AG04449 (cell line): Measurements from ENCODE around the gene AANAT.

ENCODE experiments used
- CTCF ChIA-PET: fragments of 350-600 bp; formaldehyde crosslinking; extraction: SDS; loops from one replicate; lab custom pipeline; 2021; ENCODE audit warnings: antibody characterized with exemption; lab: Yijun Ruan, JAX
- POLR2A ChIA-PET: fragments of 400-600, 350-600 bp; formaldehyde crosslinking; extraction: SDS; loops from one replicate; lab custom pipeline; 2020; ENCODE audit warnings: antibody characterized with exemption, inconsistent platforms; lab: Yijun Ruan, JAX
- DNase-seq: peaks from one replicate; pipeline ENCODE4 v3.0.0-alpha.2; 2010; ENCODE audit warnings: low read depth, low spot score
- H3K4me3 ChIP-seq: 2 replicates; pipeline ENCODE4 v1.5.1; 2011; ENCODE audit warnings: low read depth, mild to moderate bottlenecking, control low read depth, low read length
- TF ChIP-seq, protein P1 (sequence below): IDR thresholded peaks from one replicate; pipeline ENCODE4 v1.5.1; 2011; ENCODE audit warnings: mild to moderate bottlenecking, moderate library complexity, low read length, control low read depth, inconsistent platforms; ENCODE audit not compliant: insufficient read depth; ENCODE audit errors: missing control alignments

AANAT gene

DNA sequence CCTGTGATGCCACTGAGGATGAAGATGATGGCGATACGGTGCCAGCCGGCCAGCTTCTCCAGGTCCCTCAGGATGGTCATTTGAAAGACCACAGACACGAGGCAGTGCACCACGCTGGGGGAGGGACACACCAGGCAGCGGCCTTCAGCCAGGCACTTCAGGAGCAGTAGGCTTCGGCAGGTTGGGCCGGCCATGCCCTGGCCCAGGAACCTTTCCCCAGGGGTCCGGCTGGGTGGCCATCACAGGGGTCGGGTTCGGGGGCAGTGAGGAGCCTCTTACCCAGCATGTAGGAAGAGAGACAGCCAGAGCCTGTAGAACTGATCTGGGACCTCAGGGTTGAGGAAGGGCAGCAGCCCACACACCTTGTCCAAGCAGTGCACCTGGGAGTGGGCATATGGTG, 5.3 kb downstream of the AANAT start:
- ChIA-PET POLR2A (no interaction called here), CTCF (interaction anchor here (34.4 kb wide), 1 partner anchor 26 kb away, joined by 1209 read pairs; the partner anchor contains the start of gene RHBDF2)
- DNase-seq = no peak
- TF ChIP-seq, protein P1, sequence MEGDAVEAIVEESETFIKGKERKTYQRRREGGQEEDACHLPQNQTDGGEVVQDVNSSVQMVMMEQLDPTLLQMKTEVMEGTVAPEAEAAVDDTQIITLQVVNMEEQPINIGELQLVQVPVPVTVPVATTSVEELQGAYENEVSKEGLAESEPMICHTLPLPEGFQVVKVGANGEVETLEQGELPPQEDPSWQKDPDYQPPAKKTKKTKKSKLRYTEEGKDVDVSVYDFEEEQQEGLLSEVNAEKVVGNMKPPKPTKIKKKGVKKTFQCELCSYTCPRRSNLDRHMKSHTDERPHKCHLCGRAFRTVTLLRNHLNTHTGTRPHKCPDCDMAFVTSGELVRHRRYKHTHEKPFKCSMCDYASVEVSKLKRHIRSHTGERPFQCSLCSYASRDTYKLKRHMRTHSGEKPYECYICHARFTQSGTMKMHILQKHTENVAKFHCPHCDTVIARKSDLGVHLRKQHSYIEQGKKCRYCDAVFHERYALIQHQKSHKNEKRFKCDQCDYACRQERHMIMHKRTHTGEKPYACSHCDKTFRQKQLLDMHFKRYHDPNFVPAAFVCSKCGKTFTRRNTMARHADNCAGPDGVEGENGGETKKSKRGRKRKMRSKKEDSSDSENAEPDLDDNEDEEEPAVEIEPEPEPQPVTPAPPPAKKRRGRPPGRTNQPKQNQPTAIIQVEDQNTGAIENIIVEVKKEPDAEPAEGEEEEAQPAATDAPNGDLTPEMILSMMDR = no peak
- H3K4me3 ChIP-seq = no peak overlapping the region

- CTCF ChIA-PET = interaction anchor here (2.2 to 34.4 kb wide), 2 partner anchors 9 to 25 kb away, joined by 5 to 1209 read pairs; partner anchors contain the start of gene RHBDF2
- TF ChIP-seq, protein P1 = peak; percentile 38
- DNase-seq = no peak
- no peak overlapping the region for H3K4me3 ChIP-seq
- POLR2A ChIA-PET = no interaction called here
These were observed 6.2 kb downstream of the AANAT start for GRCh38 chr17:76473541-76473985.

GRCh38 chr17:76474238-76474637, 6.8 kb downstream of the AANAT start:
- TF ChIP-seq, protein P1 = no peak
- POLR2A ChIA-PET = no interaction called here
- CTCF ChIA-PET = interaction anchor here (1.9 to 34.4 kb wide), 3 partner anchors 8 to 24 kb away, joined by 5 to 1209 read pairs (median 18); partner anchors contain the start of genes AANAT and RHBDF2
- no peak overlapping the region for H3K4me3 ChIP-seq
- no peak for DNase-seq

- CTCF ChIA-PET = interaction anchor here (1.1 to 34.4 kb wide), 5 partner anchors 8 to 37 kb away, joined by 4 to 1209 read pairs (median 15); partner anchors contain the start of genes AANAT and RHBDF2
- TF ChIP-seq, protein P1 = no peak
- H3K4me3 ChIP-seq = no peak overlapping the region
- POLR2A ChIA-PET = no interaction called here
- DNase-seq = no peak
These were observed 7.5 kb downstream of the AANAT start for GRCh38 chr17:76474894-76475293.

DNA sequence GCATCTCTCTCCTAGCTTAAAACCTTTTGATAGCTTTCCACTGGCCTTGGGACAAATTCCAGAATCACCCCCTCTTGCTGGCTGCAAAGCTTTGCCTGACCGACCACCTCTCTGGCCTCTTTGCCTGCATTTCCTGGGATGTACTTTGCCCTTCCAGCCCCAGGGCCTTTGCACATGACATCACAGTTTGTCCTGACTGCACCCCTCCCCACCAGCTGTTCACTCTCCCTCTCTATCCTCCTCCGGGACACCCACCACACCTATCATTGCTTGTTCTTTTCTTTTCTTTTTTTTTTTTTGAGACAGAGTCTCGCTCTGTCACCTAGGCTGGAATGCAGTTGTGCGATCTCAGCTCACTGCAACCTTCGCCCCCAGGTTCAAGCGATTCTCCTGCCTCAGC, 7.9 kb downstream of the AANAT start:
- DNase-seq = no peak
- TF ChIP-seq, protein P1 = no peak
- CTCF ChIA-PET = interaction anchor here (1.1 to 34.4 kb wide), 5 partner anchors 9 to 37 kb away, joined by 4 to 1209 read pairs (median 15); partner anchors contain the start of genes AANAT and RHBDF2
- POLR2A ChIA-PET = no interaction called here
- H3K4me3 ChIP-seq = no peak overlapping the region

DNA sequence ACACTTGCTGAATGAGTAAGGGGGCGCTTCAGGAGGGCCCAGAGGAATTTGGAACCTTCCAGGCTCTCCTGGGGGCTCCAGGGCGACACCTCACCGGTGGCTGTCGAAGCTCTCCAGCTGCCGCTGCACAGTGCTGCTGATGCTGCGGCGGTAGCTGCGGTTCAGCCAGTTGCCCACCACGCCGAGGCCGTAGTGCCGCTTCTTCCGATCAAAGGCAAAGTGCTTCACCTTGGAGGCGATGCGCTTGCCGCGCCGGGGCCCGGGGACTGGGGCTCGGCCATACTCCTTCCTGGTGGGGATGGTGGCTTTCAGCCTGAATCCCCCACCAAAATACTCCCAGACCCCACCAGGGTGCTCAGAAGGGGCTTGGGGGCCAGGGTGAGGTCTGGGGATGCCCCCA, 9.3 kb downstream of the AANAT start:
- no peak for DNase-seq
- no peak overlapping the region for H3K4me3 ChIP-seq
- TF ChIP-seq, protein P1 = no peak
- CTCF ChIA-PET = interaction anchor here (1.1 to 34.4 kb wide), 5 partner anchors 10 to 46 kb away, joined by 3 to 1209 read pairs (median 15); partner anchors contain the start of genes AANAT and RHBDF2
- POLR2A ChIA-PET = interaction anchor here (0.8 kb wide), 1 partner anchor 16 kb away, joined by 3 read pairs; no protein-coding TSS in a partner anchor
